ENCODE results near the gene UTY.

The UTY gene

GRCh38 chrY:13250421-13250820, 229.4 kb downstream of the UTY start:
- H3K36me3 ChIP-seq (ENCODE audit: insufficient read depth, insufficient read length, low read length) = no peaks in the 10 kb centered on the region
- H3K9me3 ChIP-seq (ENCODE audit: insufficient read depth, low read length) = no peaks in the 10 kb centered on the region
- no peak overlapping the region for H3K9ac ChIP-seq (ENCODE audit: insufficient read length, low read depth)
- H3K27me3 ChIP-seq (ENCODE audit: insufficient read depth, insufficient read length) = no peaks in the 10 kb centered on the region
- no peak overlapping the region for H3K4me3 ChIP-seq (ENCODE audit: insufficient read length, low read depth)
- H3K4me1 ChIP-seq (ENCODE audit: insufficient read depth, insufficient read length) = no peaks in the 10 kb centered on the region
- DNase-seq (ENCODE audit: low read depth, low spot score) = no peak
- TF ChIP-seq SUZ12 (IDR thresholded peaks at IDR 0.05; ENCODE audit: extremely low read depth, insufficient read depth, insufficient read length) = no peak

- Histone ChIP-seq H3K27me3 (ENCODE audit: insufficient read depth, insufficient read length) (no peaks in the 10 kb centered on the region), H3K4me1 (ENCODE audit: insufficient read depth, insufficient read length) (no peaks in the 10 kb centered on the region), H3K9me3 (ENCODE audit: insufficient read depth, low read length) (no peaks in the 10 kb centered on the region), H3K4me3 (ENCODE audit: insufficient read length, low read depth) (no peak overlapping the region), H3K36me3 (ENCODE audit: insufficient read depth, insufficient read length, low read length) (no peaks in the 10 kb centered on the region), H3K9ac (ENCODE audit: insufficient read length, low read depth) (no peak overlapping the region)
- no peak for DNase-seq (ENCODE audit: low read depth, low spot score)
- no peak for TF ChIP-seq ZNF274 (IDR thresholded peaks at IDR 0.05; ENCODE audit: low read depth, low read length)
- no peak for TF ChIP-seq YY1 (IDR thresholded peaks at IDR 0.05; ENCODE audit: insufficient read depth, insufficient read length)
- no peak for TF ChIP-seq SUZ12 (IDR thresholded peaks at IDR 0.05; ENCODE audit: extremely low read depth, insufficient read depth, insufficient read length)
Observed at GRCh38 chrY:13243716-13244115, 236.1 kb downstream of the UTY start.

- no peaks in the 10 kb centered on the region for H3K36me3 ChIP-seq (ENCODE audit: insufficient read depth, insufficient read length, low read length)
- no peaks in the 10 kb centered on the region for H3K4me1 ChIP-seq (ENCODE audit: insufficient read depth, insufficient read length)
- no peaks in the 10 kb centered on the region; the same call in 1 of the 2 replicates for H3K9me3 ChIP-seq (ENCODE audit: insufficient read depth, low read length)
- H3K4me3 ChIP-seq (ENCODE audit: insufficient read length, low read depth) = no peak overlapping the region
- no peaks in the 10 kb centered on the region for H3K27me3 ChIP-seq (ENCODE audit: insufficient read depth, insufficient read length)
- H3K9ac ChIP-seq (ENCODE audit: insufficient read length, low read depth) = no peak overlapping the region
- no peak for DNase-seq (ENCODE audit: low read depth, low spot score)
- no peak for TF ChIP-seq ZNF274 (IDR thresholded peaks at IDR 0.05; ENCODE audit: low read depth, low read length)
- TF ChIP-seq YY1 (IDR thresholded peaks at IDR 0.05; ENCODE audit: insufficient read depth, insufficient read length) = no peak
- TF ChIP-seq SUZ12 (IDR thresholded peaks at IDR 0.05; ENCODE audit: extremely low read depth, insufficient read depth, insufficient read length) = no peak
Observed at GRCh38 chrY:13233901-13234300, 245.9 kb downstream of the UTY start.

- Histone ChIP-seq H3K9ac (ENCODE audit: insufficient read length, low read depth) (no peak overlapping the region), H3K4me3 (ENCODE audit: insufficient read length, low read depth) (no peak overlapping the region), H3K36me3 (ENCODE audit: insufficient read depth, insufficient read length, low read length) (no peaks in the 10 kb centered on the region), H3K4me1 (ENCODE audit: insufficient read depth, insufficient read length) (no peaks in the 10 kb centered on the region), H3K27me3 (ENCODE audit: insufficient read depth, insufficient read length) (no peaks in the 10 kb centered on the region), H3K9me3 (ENCODE audit: insufficient read depth, low read length) (no peaks in the 10 kb centered on the region; the same call in 1 of the 2 replicates)
- TF ChIP-seq ZNF274 (IDR thresholded peaks at IDR 0.05; ENCODE audit: low read depth, low read length) = no peak
- no peak for TF ChIP-seq YY1 (IDR thresholded peaks at IDR 0.05; ENCODE audit: insufficient read depth, insufficient read length)
- TF ChIP-seq SUZ12 (IDR thresholded peaks at IDR 0.05; ENCODE audit: extremely low read depth, insufficient read depth, insufficient read length) = no peak
- DNase-seq (ENCODE audit: low read depth, low spot score) = no peak
Observed at GRCh38 chrY:13233118-13233517, 246.7 kb downstream of the UTY start.

GRCh38 chrY:13227354-13227953, 252.4 kb downstream of the UTY start:
- H3K4me3 ChIP-seq (ENCODE audit: insufficient read length, low read depth) = no peak overlapping the region
- H3K4me1 ChIP-seq (ENCODE audit: insufficient read depth, insufficient read length) = no peaks in the 10 kb centered on the region
- no peaks in the 10 kb centered on the region for H3K27me3 ChIP-seq (ENCODE audit: insufficient read depth, insufficient read length)
- DNase-seq (ENCODE audit: low read depth, low spot score) = no peak
- H3K9me3 ChIP-seq (ENCODE audit: insufficient read depth, low read length) = no peaks in the 10 kb centered on the region
- H3K36me3 ChIP-seq (ENCODE audit: insufficient read depth, insufficient read length, low read length) = no peaks in the 10 kb centered on the region
- TF ChIP-seq SUZ12 (IDR thresholded peaks at IDR 0.05; ENCODE audit: extremely low read depth, insufficient read depth, insufficient read length) (no peak), ZNF274 (IDR thresholded peaks at IDR 0.05; ENCODE audit: low read depth, low read length) (no peak), YY1 (IDR thresholded peaks at IDR 0.05; ENCODE audit: insufficient read depth, insufficient read length) (no peak)
- no peak overlapping the region for H3K9ac ChIP-seq (ENCODE audit: insufficient read length, low read depth)

- Histone ChIP-seq H3K36me3 (ENCODE audit: insufficient read depth, insufficient read length, low read length) (no peaks in the 10 kb centered on the region), H3K9me3 (ENCODE audit: insufficient read depth, low read length) (no peaks in the 10 kb centered on the region), H3K4me3 (ENCODE audit: insufficient read length, low read depth) (no peak overlapping the region), H3K4me1 (ENCODE audit: insufficient read depth, insufficient read length) (no peaks in the 10 kb centered on the region), H3K27me3 (ENCODE audit: insufficient read depth, insufficient read length) (no peaks in the 10 kb centered on the region), H3K9ac (ENCODE audit: insufficient read length, low read depth) (no peak overlapping the region)
- TF ChIP-seq YY1 (IDR thresholded peaks at IDR 0.05; ENCODE audit: insufficient read depth, insufficient read length) (no peak), SUZ12 (IDR thresholded peaks at IDR 0.05; ENCODE audit: extremely low read depth, insufficient read depth, insufficient read length) (no peak), ZNF274 (IDR thresholded peaks at IDR 0.05; ENCODE audit: low read depth, low read length) (no peak)
- no peak for DNase-seq (ENCODE audit: low read depth, low spot score)
Observed at GRCh38 chrY:13210961-13211646, 268.7 kb downstream of the UTY start.

GRCh38 chrY:13205214-13205613, 274.6 kb downstream of the UTY start:
- Histone ChIP-seq H3K9ac (ENCODE audit: insufficient read length, low read depth) (no peak overlapping the region), H3K9me3 (ENCODE audit: insufficient read depth, low read length) (no peaks in the 10 kb centered on the region), H3K36me3 (ENCODE audit: insufficient read depth, insufficient read length, low read length) (no peaks in the 10 kb centered on the region), H3K27me3 (ENCODE audit: insufficient read depth, insufficient read length) (no peaks in the 10 kb centered on the region), H3K4me3 (ENCODE audit: insufficient read length, low read depth) (no peak overlapping the region), H3K4me1 (ENCODE audit: insufficient read depth, insufficient read length) (no peaks in the 10 kb centered on the region)
- TF ChIP-seq SUZ12 (IDR thresholded peaks at IDR 0.05; ENCODE audit: extremely low read depth, insufficient read depth, insufficient read length) = no peak
- no peak for TF ChIP-seq YY1 (IDR thresholded peaks at IDR 0.05; ENCODE audit: insufficient read depth, insufficient read length)
- no peak for TF ChIP-seq ZNF274 (IDR thresholded peaks at IDR 0.05; ENCODE audit: low read depth, low read length)
- DNase-seq (ENCODE audit: low read depth, low spot score) = no peak
